HepG2 (cell line): Measurements from ENCODE around the gene COQ10B. TPM values are rescaled to one million over a fixed set of nuclear protein-coding genes. Genes with fewer than 3 reads are reported as not detected.

ENCODE experiments used
- ADNP ChIP-seq: sonication (generic); formaldehyde crosslinking; IDR thresholded peaks from 2 replicates; pipeline ENCODE4 v1.4.0; 2020; ENCODE audit warnings: missing genetic modification reagents
- CBX1 ChIP-seq: IDR thresholded peaks from one replicate; pipeline ENCODE4 v1.6.1; 2016; ENCODE audit warnings: antibody characterized with exemption, low read depth
- CREB3 ChIP-seq: sonication (generic); formaldehyde crosslinking; IDR thresholded peaks from 2 replicates; pipeline ENCODE4 v1.5.0; 2020; ENCODE audit warnings: missing genetic modification reagents
- DR1 ChIP-seq: sonication (generic); formaldehyde crosslinking; IDR thresholded peaks from 2 replicates; pipeline ENCODE4 v1.8.0; 2021; ENCODE audit warnings: mild to moderate bottlenecking, missing genetic modification reagents, inconsistent platforms
- E2F5 ChIP-seq: sonication (generic); formaldehyde crosslinking; conservative IDR thresholded peaks from 2 replicates; pipeline ENCODE4 v1.4.0; 2020; ENCODE audit warnings: missing genetic modification reagents
- PITX1 ChIP-seq: sonication (generic); formaldehyde crosslinking; IDR thresholded peaks from 2 replicates; pipeline ENCODE4 v1.5.1; 2020; ENCODE audit warnings: mild to moderate bottlenecking, missing genetic modification reagents
- PRDM15 ChIP-seq: sonication (generic); formaldehyde crosslinking; IDR thresholded peaks from 2 replicates; pipeline ENCODE4 v1.4.0; 2020; ENCODE audit warnings: missing genetic modification reagents
- RORA ChIP-seq: sonication (generic); formaldehyde crosslinking; IDR thresholded peaks from 2 replicates; pipeline ENCODE4 v1.5.0; 2020; ENCODE audit warnings: mild to moderate bottlenecking, missing genetic modification reagents, moderate library complexity
- TCF7 ChIP-seq: sonication (generic); IDR thresholded peaks from 2 replicates; pipeline ENCODE4 v1.6.1; 2016; ENCODE audit warnings: antibody characterized with exemption, low read depth
- ZBTB21 ChIP-seq: sonication (generic); formaldehyde crosslinking; IDR thresholded peaks from 2 replicates; pipeline ENCODE4 v1.4.0; 2020; ENCODE audit warnings: missing genetic modification reagents
- ZBTB49 ChIP-seq: sonication (generic); formaldehyde crosslinking; IDR thresholded peaks from 2 replicates; pipeline ENCODE4 v1.4.0; 2020; ENCODE audit warnings: missing genetic modification reagents, borderline replicate concordance
- ZEB1 ChIP-seq: IDR thresholded peaks from 2 replicates; pipeline ENCODE4 v1.6.1; 2012; ENCODE audit warnings: mild to moderate bottlenecking, low read depth, inconsistent platforms; ENCODE audit not compliant: insufficient replicate concordance
- ZFP41 ChIP-seq: sonication (generic); formaldehyde crosslinking; IDR thresholded peaks from 2 replicates; pipeline ENCODE4 v1.4.0; 2020; ENCODE audit warnings: mild to moderate bottlenecking, missing genetic modification reagents, borderline replicate concordance
- ZNF296 ChIP-seq: sonication (generic); formaldehyde crosslinking; conservative IDR thresholded peaks from 2 replicates; pipeline ENCODE4 v1.5.0; 2020; ENCODE audit warnings: mild to moderate bottlenecking, missing genetic modification reagents
- ZNF513 ChIP-seq: sonication (generic); formaldehyde crosslinking; conservative IDR thresholded peaks from 2 replicates; pipeline ENCODE4 v1.5.0; 2020; ENCODE audit warnings: missing genetic modification reagents
- ZNF616 ChIP-seq: sonication (generic); formaldehyde crosslinking; IDR thresholded peaks from 2 replicates; pipeline ENCODE4 v1.5.0; 2020; ENCODE audit warnings: low read depth, mild to moderate bottlenecking, missing genetic modification reagents
- ZNF768 ChIP-seq: sonication (generic); formaldehyde crosslinking; IDR thresholded peaks from 2 replicates; pipeline ENCODE4 v1.4.0; 2020; ENCODE audit warnings: missing genetic modification reagents
- ZNF775 ChIP-seq: sonication (generic); formaldehyde crosslinking; IDR thresholded peaks from 2 replicates; pipeline ENCODE4 v1.4.0; 2020; ENCODE audit warnings: missing genetic modification reagents, mild to moderate bottlenecking, moderate library complexity, borderline replicate concordance
- ZNF776 ChIP-seq: sonication (generic); formaldehyde crosslinking; IDR thresholded peaks from 2 replicates; pipeline ENCODE4 v1.4.0; 2020; ENCODE audit warnings: mild to moderate bottlenecking, missing genetic modification reagents
- polyA plus RNA-seq, 8 experiments: library from polyadenylated mRNA; depleted of rRNA in 3 of 8; stranded (reverse) in 7 of 8; unstranded in 1 of 8; fragments of >200 nt; fragmentation: Illumina TruSeq in 4 of 8; extraction: Trizol in 4 of 8; gene quantifications; 2 replicates each; pipeline versions ENCODE4 v1.2.1 to v1.2.3, GENCODE V29; 2011 to 2016; ENCODE audit warnings: low read depth in 4 of 8, missing spikeins in 1 of 8, mixed read lengths in 1 of 8; ENCODE audit not compliant: insufficient read depth in 1 of 8
- total RNA-seq, 5 experiments: library from RNA; depleted of rRNA; stranded (reverse); fragments of >200 nt; fragmentation: Illumina TruSeq; extraction: Trizol; gene quantifications; 2 replicates each; pipeline ENCODE4 v1.2.3, GENCODE V29; 2016; ENCODE audit warnings: low read depth in 1 of 5

Gene COQ10B
- total and polyA plus RNA-seq, 2 of the 13 experiments (the other 11 are each of a cell fraction or from before 2014, with no cell fraction given) = 4.6 to 34.9 TPM

- no peak for TF ChIP-seq CREB3 (CRISPR knock-in tag)
- TF ChIP-seq DR1 (CRISPR knock-in tag) = no peak
- 0 out of 2 replicates have a peak, but pooled peaks have one; percentile 56 for TF ChIP-seq PITX1
- peak; percentile 31; the same call in 1 of the 2 replicates for TF ChIP-seq ZNF296
- no peak for TF ChIP-seq ZBTB49 (CRISPR knock-in tag)
- no peak for TF ChIP-seq ZFP41 (CRISPR knock-in tag)
- TF ChIP-seq TCF7 = 0 out of 2 replicates have a peak, but pooled peaks have one; percentile 4
- TF ChIP-seq ZNF768 (CRISPR knock-in tag) = peak; percentile 62; the same call in 1 of the 2 replicates
- TF ChIP-seq ZNF513 = 0 out of 2 replicates have a peak, but pooled peaks have one; percentile 55
- TF ChIP-seq ZNF616 (CRISPR knock-in tag) = no peak
- TF ChIP-seq ZNF776 (CRISPR knock-in tag) = no peak
- no peak; the same call in 1 of the 2 replicates for TF ChIP-seq ZNF775 (CRISPR knock-in tag)
- TF ChIP-seq RORA (CRISPR knock-in tag) = no peak
- 0 out of 2 replicates have a peak, but pooled peaks have one; percentile 27 for TF ChIP-seq ZBTB21 (CRISPR knock-in tag)
- TF ChIP-seq E2F5 (CRISPR knock-in tag) = no peak
- TF ChIP-seq CBX1 = no peak
- 0 out of 2 replicates have a peak, but pooled peaks have one; percentile 30 for TF ChIP-seq ADNP
- TF ChIP-seq ZEB1 = peak; percentile 9
- 0 out of 2 replicates have a peak, but pooled peaks have one; percentile 13 for TF ChIP-seq PRDM15 (CRISPR knock-in tag)
These were observed 47.3 kb downstream of the COQ10B start (continued) for GRCh38 chr2:197500503-197501131.
